T-cell (primary cell): Measurements from ENCODE around the gene LYRM4. TPM values are rescaled to one million over a fixed set of nuclear protein-coding genes. Genes with fewer than 3 reads are reported as not detected.

Source experiments
- ATAC-seq, 4 experiments: fragments of 200-7000 bp in 3 of 4; fragments of 150-1000 bp in 1 of 4; cut with Tn5 transposase; replicated peaks in 1 of 4; 1 replicate in 3 of 4; 2 replicates in 1 of 4; pipeline ENCODE4 v1.10.0; 2021; ENCODE audit warnings: moderate library complexity in 3 of 4, mild to moderate bottlenecking in 2 of 4, moderate number of reproducible peaks in 1 of 4
- CTCF ChIA-PET, 2 donors: fragments of 300-600 bp; sonication (Branson Sonifier 250); formaldehyde crosslinking; loops; one replicate each; lab custom pipeline; 2022; ENCODE audit warnings: antibody characterized with exemption in 2 of 2; lab: Charles Lee
- POLR2A ChIA-PET, 2 donors: fragments of 300-600 bp; sonication (Branson Sonifier 250); formaldehyde crosslinking; loops; one replicate each; lab custom pipeline; 2022; ENCODE audit warnings: antibody characterized with exemption in 2 of 2; lab: Charles Lee
- DNase-seq, 35 experiments: peaks; one replicate each; pipeline versions ENCODE4 v3.0.0 to v3.0.0-alpha.2; 2013 to 2023
- H3K27ac ChIP-seq: one replicate; pipeline ENCODE4 v1.5.1; 2013; ENCODE audit warnings: low read length
- H3K27me3 ChIP-seq, 2 experiments: replicated peaks in 1 of 2; 1 replicate in 1 of 2; 2 replicates in 1 of 2; pipeline versions ENCODE4 v1.6.1 to v1.7.0; 2013; ENCODE audit warnings: low read length in 1 of 2, mixed read lengths in 1 of 2; ENCODE audit not compliant: control insufficient read depth in 2 of 2, insufficient read depth in 2 of 2; ENCODE audit errors: extremely low read depth in 1 of 2
- H3K36me3 ChIP-seq, 2 donors: 1 replicate in 1 of 2; 2 replicates in 1 of 2; pipeline versions ENCODE4 v1.6.1 to v1.7.0; 2013; ENCODE audit warnings: low read length in 1 of 2; ENCODE audit not compliant: control insufficient read depth in 2 of 2, insufficient read depth in 1 of 2; ENCODE audit errors: extremely low read depth in 1 of 2
- H3K4me1 ChIP-seq, 2 experiments: 1 replicate in 1 of 2; 2 replicates in 1 of 2; pipeline versions ENCODE4 v1.6.1 to v1.7.0; 2013; ENCODE audit warnings: low read length in 2 of 2, mixed read lengths in 1 of 2; ENCODE audit not compliant: insufficient read depth in 2 of 2, control insufficient read depth in 1 of 2; ENCODE audit errors: extremely low read depth in 1 of 2
- H3K4me3 ChIP-seq, 2 donors: 1 replicate in 1 of 2; 2 replicates in 1 of 2; pipeline versions ENCODE4 v1.5.1 to v1.7.0; 2013; ENCODE audit warnings: mild to moderate bottlenecking in 2 of 2, low read length in 1 of 2, moderate library complexity in 1 of 2; ENCODE audit not compliant: control insufficient read depth in 1 of 2; ENCODE audit errors: extremely low read depth in 1 of 2
- H3K9me3 ChIP-seq: 2 replicates; pipeline ENCODE4 v1.7.0; 2013
- H3K27ac Mint-ChIP-seq, 2 donors: one replicate each; pipeline ENCODE4 v1.8.0; 2020 to 2021; ENCODE audit warnings: mild to moderate bottlenecking in 2 of 2, mixed read lengths in 2 of 2
- H3K27me3 Mint-ChIP-seq, 2 donors: one replicate each; pipeline ENCODE4 v1.8.0; 2021 to 2022; ENCODE audit warnings: mixed read lengths in 2 of 2
- H3K36me3 Mint-ChIP-seq: one replicate; pipeline ENCODE4 v1.8.0; 2021; ENCODE audit warnings: mixed read lengths
- H3K4me1 Mint-ChIP-seq, 3 donors: one replicate each; pipeline ENCODE4 v1.8.0; 2020 to 2022; ENCODE audit warnings: mixed read lengths in 3 of 3, mild to moderate bottlenecking in 1 of 3
- H3K4me3 Mint-ChIP-seq, 3 donors: one replicate each; pipeline ENCODE4 v1.8.0; 2020 to 2022; ENCODE audit warnings: mild to moderate bottlenecking in 3 of 3, mixed read lengths in 3 of 3, moderate library complexity in 3 of 3
- H3K9me3 Mint-ChIP-seq, 3 donors: one replicate each; pipeline ENCODE4 v1.8.0; 2020 to 2022; ENCODE audit warnings: mixed read lengths in 3 of 3
- WGBS: methylation state at CpG from one replicate; pipeline ENCODE4 v1.1.5; 2013; ENCODE audit warnings: missing lambda C conversion rate; ENCODE audit not compliant: insufficient coverage; 5-methylcytosine and 5-hydroxymethylcytosine counted together
- total RNA-seq, 35 experiments: library from RNA in 6 of 35; stranded (reverse) in 6 of 35; fragments of 120-200 nt in 1 of 35; gene quantifications; one replicate each; pipeline versions ENCODE4 v1.2.1 to v1.2.4 and lab custom pipeline; 2013 to 2026

LYRM4 gene
- total RNA-seq, 5 donors from 2014 or later (not counting 1 experiment from before 2014, with no cell fraction given) = 17.7 to 25.6 (median 20.4) TPM

GRCh38 chr6:5120011-5120410, 140.7 kb downstream of the LYRM4 start:
- DNase-seq = no peak

GRCh38 chr6:5119090-5119951, 141.4 kb downstream of the LYRM4 start:
- ChIA-PET CTCF (no interaction called here), POLR2A (no interaction called here)
- H3K9me3 Mint-ChIP-seq = no peaks in the 10 kb centered on the region
- H3K27ac Mint-ChIP-seq = no peak overlapping the region
- H3K27me3 Mint-ChIP-seq = no peaks in the 10 kb centered on the region
- Histone ChIP-seq H3K27me3 (no peaks in the 10 kb centered on the region), H3K9me3 (no peaks in the 10 kb centered on the region), H3K4me1 (no peaks in the 10 kb centered on the region), H3K36me3 (no peaks in the 10 kb centered on the region), H3K27ac (no peak overlapping the region), H3K4me3 (no peak overlapping the region)
- H3K4me1 Mint-ChIP-seq = no peaks in the 10 kb centered on the region
- 91% methylated on average over 12 of the region's 17 CpGs for WGBS
- peaks cover 5% of the 10 kb centered on the region for H3K36me3 Mint-ChIP-seq
- DNase-seq = no peak
- no peak overlapping the region for H3K4me3 Mint-ChIP-seq
- ATAC-seq = no peak

More at GRCh38 chr6:5120011-5120410, 140.7 kb downstream of the LYRM4 start:
- H3K27me3 Mint-ChIP-seq = no peaks in the 10 kb centered on the region
- H3K27ac Mint-ChIP-seq = no peak overlapping the region
- H3K36me3 Mint-ChIP-seq = peaks cover 5% of the 10 kb centered on the region
- CTCF ChIA-PET = no interaction called here
- Histone ChIP-seq H3K27ac (no peak overlapping the region), H3K4me3 (no peak overlapping the region), H3K36me3 (no peaks in the 10 kb centered on the region), H3K27me3 (no peaks in the 10 kb centered on the region), H3K4me1 (no peaks in the 10 kb centered on the region), H3K9me3 (no peaks in the 10 kb centered on the region)
- no peak for ATAC-seq
- POLR2A ChIA-PET = no interaction called here
- no peak overlapping the region for H3K4me3 Mint-ChIP-seq
- no peaks in the 10 kb centered on the region for H3K9me3 Mint-ChIP-seq
- WGBS = 81% methylated on average over 8 of the region's 10 CpGs
- no peaks in the 10 kb centered on the region for H3K4me1 Mint-ChIP-seq

- ATAC-seq = no peak
These were observed 144.3 kb downstream of the LYRM4 start for GRCh38 chr6:5116243-5116991.

GRCh38 chr6:5115168-5115567, 145.6 kb downstream of the LYRM4 start:
- no peak for DNase-seq
- H3K4me3 ChIP-seq = no peak overlapping the region
- WGBS = 90% methylated on average over 3 of the region's 10 CpGs
- POLR2A ChIA-PET = no interaction called here
- H3K4me1 Mint-ChIP-seq = no peaks in the 10 kb centered on the region
- H3K36me3 ChIP-seq = no peaks in the 10 kb centered on the region
- H3K27me3 Mint-ChIP-seq = no peaks in the 10 kb centered on the region
- H3K36me3 Mint-ChIP-seq = peaks cover 18% of the 10 kb centered on the region
- H3K4me1 ChIP-seq = no peaks in the 10 kb centered on the region
- no peak for ATAC-seq
- CTCF ChIA-PET = no interaction called here
- no peaks in the 10 kb centered on the region for H3K9me3 ChIP-seq
- no peaks in the 10 kb centered on the region for H3K27me3 ChIP-seq
- no peak overlapping the region for H3K27ac Mint-ChIP-seq
- H3K27ac ChIP-seq = no peak overlapping the region
- H3K9me3 Mint-ChIP-seq = no peaks in the 10 kb centered on the region
- no peak overlapping the region for H3K4me3 Mint-ChIP-seq

More at GRCh38 chr6:5116243-5116991, 144.3 kb downstream of the LYRM4 start:
- Histone ChIP-seq H3K9me3 (no peaks in the 10 kb centered on the region), H3K36me3 (no peaks in the 10 kb centered on the region), H3K4me3 (no peak overlapping the region), H3K27me3 (no peaks in the 10 kb centered on the region), H3K4me1 (no peaks in the 10 kb centered on the region), H3K27ac (no peak overlapping the region)
- no peak overlapping the region for H3K27ac Mint-ChIP-seq
- H3K27me3 Mint-ChIP-seq = no peaks in the 10 kb centered on the region
- no peak for DNase-seq
- ChIA-PET POLR2A (no interaction called here), CTCF (no interaction called here)
- peaks cover 12% of the 10 kb centered on the region for H3K36me3 Mint-ChIP-seq
- no peak overlapping the region for H3K4me3 Mint-ChIP-seq
- H3K9me3 Mint-ChIP-seq = no peaks in the 10 kb centered on the region
- 100% methylated on average over 1 of the region's 9 CpGs for WGBS
- H3K4me1 Mint-ChIP-seq = no peaks in the 10 kb centered on the region

GRCh38 chr6:5113096-5113495, 147.7 kb downstream of the LYRM4 start:
- Mint-ChIP-seq H3K36me3 (peaks cover 19% of the 10 kb centered on the region), H3K27ac (no peak overlapping the region), H3K4me3 (no peak overlapping the region), H3K27me3 (no peaks in the 10 kb centered on the region), H3K9me3 (no peaks in the 10 kb centered on the region), H3K4me1 (no peaks in the 10 kb centered on the region)
- H3K36me3 ChIP-seq = no peaks in the 10 kb centered on the region
- ChIA-PET CTCF (no interaction called here), POLR2A (interaction anchor here in 1 of 2 donors (0.6 kb wide), 1 partner anchor 1878 kb away, joined by 3 read pairs; no protein-coding TSS in a partner anchor)
- H3K4me3 ChIP-seq = no peak overlapping the region
- no peak overlapping the region for H3K27ac ChIP-seq
- DNase-seq (no peak), ATAC-seq (no peak)
- no peaks in the 10 kb centered on the region for H3K9me3 ChIP-seq
- H3K4me1 ChIP-seq = no peaks in the 10 kb centered on the region
- WGBS = 100% methylated on average over 4 of the region's 13 CpGs
- H3K27me3 ChIP-seq = no peaks in the 10 kb centered on the region

DNA sequence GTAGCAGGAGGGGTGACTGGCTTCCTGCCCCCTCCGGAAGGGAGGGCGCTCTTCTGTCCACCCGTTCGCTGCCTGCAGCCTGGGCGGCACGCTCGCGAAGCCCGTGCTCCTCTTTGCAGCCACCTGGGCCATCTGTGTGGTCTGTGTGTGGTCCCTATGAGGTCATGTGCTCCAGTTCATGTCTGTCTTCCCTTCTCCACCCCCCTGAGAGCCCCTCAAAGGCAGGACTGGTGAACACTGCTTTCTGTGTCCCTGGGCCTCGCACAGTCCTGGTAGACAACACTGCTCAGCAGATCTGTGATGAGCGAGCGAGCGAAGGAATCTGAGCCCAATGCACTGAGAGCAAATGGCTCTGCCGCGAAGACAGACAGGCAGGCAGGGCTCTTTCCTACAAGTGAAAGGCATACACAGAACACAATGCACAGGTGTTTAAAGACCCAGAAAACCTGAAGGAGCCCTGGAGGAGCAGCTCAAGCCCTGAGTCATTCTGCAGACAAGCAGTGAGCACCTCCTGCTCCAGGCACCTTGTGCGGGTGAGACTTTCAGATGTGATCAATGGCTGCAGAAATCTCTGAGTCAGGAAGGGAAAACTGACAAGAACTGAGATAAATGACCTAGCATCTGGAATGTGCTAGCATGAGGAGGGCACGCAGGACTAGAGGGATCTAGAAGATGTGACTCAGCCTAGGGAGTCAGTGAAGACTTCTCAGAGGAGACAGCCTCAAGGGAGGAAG, 148.5 kb downstream of the LYRM4 start:
- POLR2A ChIA-PET = interaction anchor here in 1 of 2 donors (0.6 kb wide), 1 partner anchor 1879 kb away, joined by 3 read pairs; no protein-coding TSS in a partner anchor
- WGBS = 84% methylated on average over 12 of the region's 17 CpGs

More for the DNA sequence above, 148.5 kb downstream of the LYRM4 start:
- Histone ChIP-seq H3K36me3 (no peaks in the 10 kb centered on the region), H3K4me3 (no peak overlapping the region), H3K27me3 (no peaks in the 10 kb centered on the region), H3K4me1 (no peaks in the 10 kb centered on the region), H3K9me3 (no peaks in the 10 kb centered on the region), H3K27ac (no peak overlapping the region)
- Mint-ChIP-seq H3K4me3 (no peak overlapping the region), H3K9me3 (no peaks in the 10 kb centered on the region), H3K36me3 (peaks cover 16% of the 10 kb centered on the region), H3K4me1 (no peaks in the 10 kb centered on the region), H3K27ac (no peak overlapping the region), H3K27me3 (no peaks in the 10 kb centered on the region)
- ATAC-seq = no peak
- DNase-seq = no peak
- CTCF ChIA-PET = no interaction called here
